HL-60 (cell line): ENCODE data around the gene KMT2C.

Experiments
- GABPA ChIP-seq: IDR thresholded peaks from 2 replicates; pipeline ENCODE4 v1.6.1; 2012; ENCODE audit warnings: low read depth
- POLR2AphosphoS5 ChIP-seq: IDR thresholded peaks from 2 replicates; pipeline ENCODE4 v1.6.1; 2012; ENCODE audit warnings: low read depth
- TF ChIP-seq, protein P1 (sequence below): IDR thresholded peaks from one replicate; pipeline ENCODE4 v1.5.1; 2011; ENCODE audit warnings: low read length, control low read depth, inconsistent platforms; ENCODE audit not compliant: insufficient read depth
- TF ChIP-seq, protein P2 (sequence below): IDR thresholded peaks from 2 replicates; pipeline ENCODE4 v1.6.1; 2012; ENCODE audit warnings: low read depth; ENCODE audit not compliant: insufficient replicate concordance

DNA sequence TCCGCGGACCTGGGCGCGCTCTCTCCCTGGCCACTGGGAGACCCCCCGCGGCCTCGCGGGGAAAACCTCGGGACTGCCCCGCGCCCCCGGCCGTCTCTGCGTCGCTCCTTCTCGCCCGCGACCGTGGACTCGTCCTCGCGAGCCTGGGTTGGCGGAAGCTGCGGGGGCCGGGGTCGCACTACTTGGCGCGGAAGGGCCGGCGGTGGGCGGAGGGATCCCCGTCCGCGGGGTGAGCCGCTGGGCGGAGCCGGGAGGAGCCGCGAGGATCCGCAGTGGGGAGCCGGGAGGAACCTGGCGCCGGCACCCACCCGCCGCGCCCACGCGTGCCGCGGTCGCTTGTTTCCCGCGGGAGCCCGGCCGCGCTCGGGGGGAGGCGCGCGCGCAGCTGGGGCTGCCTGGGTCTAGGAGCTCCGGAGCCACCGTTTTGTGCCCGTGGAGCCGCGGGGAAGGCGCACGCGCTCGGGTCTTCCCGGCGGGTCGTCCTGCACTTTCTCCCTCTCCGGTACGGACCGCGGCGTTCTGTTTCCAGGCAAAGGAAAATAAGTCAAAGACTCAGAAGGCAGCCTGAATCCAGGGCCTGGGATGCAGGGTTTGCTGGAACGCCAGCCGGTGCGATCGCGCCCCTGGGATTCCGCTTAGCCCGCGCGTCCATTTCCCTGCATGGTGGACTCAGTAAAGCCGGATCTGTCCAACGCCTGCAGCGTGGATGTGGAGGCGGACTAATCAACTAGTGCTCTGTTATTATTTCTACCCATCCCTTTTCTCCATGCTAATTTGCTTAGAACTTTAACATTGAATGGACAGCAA, 28.7 kb upstream of the KMT2C start:
- TF ChIP-seq, protein P1, sequence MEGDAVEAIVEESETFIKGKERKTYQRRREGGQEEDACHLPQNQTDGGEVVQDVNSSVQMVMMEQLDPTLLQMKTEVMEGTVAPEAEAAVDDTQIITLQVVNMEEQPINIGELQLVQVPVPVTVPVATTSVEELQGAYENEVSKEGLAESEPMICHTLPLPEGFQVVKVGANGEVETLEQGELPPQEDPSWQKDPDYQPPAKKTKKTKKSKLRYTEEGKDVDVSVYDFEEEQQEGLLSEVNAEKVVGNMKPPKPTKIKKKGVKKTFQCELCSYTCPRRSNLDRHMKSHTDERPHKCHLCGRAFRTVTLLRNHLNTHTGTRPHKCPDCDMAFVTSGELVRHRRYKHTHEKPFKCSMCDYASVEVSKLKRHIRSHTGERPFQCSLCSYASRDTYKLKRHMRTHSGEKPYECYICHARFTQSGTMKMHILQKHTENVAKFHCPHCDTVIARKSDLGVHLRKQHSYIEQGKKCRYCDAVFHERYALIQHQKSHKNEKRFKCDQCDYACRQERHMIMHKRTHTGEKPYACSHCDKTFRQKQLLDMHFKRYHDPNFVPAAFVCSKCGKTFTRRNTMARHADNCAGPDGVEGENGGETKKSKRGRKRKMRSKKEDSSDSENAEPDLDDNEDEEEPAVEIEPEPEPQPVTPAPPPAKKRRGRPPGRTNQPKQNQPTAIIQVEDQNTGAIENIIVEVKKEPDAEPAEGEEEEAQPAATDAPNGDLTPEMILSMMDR, result no peak
- peak; percentile 69 for TF ChIP-seq POLR2AphosphoS5
- TF ChIP-seq, protein P2, sequence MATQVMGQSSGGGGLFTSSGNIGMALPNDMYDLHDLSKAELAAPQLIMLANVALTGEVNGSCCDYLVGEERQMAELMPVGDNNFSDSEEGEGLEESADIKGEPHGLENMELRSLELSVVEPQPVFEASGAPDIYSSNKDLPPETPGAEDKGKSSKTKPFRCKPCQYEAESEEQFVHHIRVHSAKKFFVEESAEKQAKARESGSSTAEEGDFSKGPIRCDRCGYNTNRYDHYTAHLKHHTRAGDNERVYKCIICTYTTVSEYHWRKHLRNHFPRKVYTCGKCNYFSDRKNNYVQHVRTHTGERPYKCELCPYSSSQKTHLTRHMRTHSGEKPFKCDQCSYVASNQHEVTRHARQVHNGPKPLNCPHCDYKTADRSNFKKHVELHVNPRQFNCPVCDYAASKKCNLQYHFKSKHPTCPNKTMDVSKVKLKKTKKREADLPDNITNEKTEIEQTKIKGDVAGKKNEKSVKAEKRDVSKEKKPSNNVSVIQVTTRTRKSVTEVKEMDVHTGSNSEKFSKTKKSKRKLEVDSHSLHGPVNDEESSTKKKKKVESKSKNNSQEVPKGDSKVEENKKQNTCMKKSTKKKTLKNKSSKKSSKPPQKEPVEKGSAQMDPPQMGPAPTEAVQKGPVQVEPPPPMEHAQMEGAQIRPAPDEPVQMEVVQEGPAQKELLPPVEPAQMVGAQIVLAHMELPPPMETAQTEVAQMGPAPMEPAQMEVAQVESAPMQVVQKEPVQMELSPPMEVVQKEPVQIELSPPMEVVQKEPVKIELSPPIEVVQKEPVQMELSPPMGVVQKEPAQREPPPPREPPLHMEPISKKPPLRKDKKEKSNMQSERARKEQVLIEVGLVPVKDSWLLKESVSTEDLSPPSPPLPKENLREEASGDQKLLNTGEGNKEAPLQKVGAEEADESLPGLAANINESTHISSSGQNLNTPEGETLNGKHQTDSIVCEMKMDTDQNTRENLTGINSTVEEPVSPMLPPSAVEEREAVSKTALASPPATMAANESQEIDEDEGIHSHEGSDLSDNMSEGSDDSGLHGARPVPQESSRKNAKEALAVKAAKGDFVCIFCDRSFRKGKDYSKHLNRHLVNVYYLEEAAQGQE, result peak; percentile 14
- TF ChIP-seq GABPA, result peak; percentile 26; the same call in 1 of the 2 replicates
